ENCODE results near the gene PNPLA7. TPM values are rescaled to one million over a fixed set of nuclear protein-coding genes. Genes with fewer than 3 reads are reported as not detected.

PNPLA7 gene
- total and polyA plus RNA-seq, 2 of the 8 experiments (the other 6 are each of a cell fraction or from before 2014, with no cell fraction given): 0.35 to 0.47 TPM

- no peaks in the 10 kb centered on the region for H3K4me1 ChIP-seq (replicated peaks in 1 of 4; ENCODE audit: control insufficient read depth in 3 of 4, insufficient read depth in 4 of 4, low read length in 3 of 4)
- no peak overlapping the region for H3K9ac ChIP-seq (replicated peaks in 1 of 4; ENCODE audit: extremely low read depth in 1 of 4, low read depth in 3 of 4, low read length in 3 of 4)
- H4K91ac ChIP-seq (replicated peaks; ENCODE audit: insufficient read length, low read length): no peak overlapping the region
- H2BK15ac ChIP-seq (ENCODE audit: low read length): no peak overlapping the region
- H3K14ac ChIP-seq (ENCODE audit: insufficient read length): no peak overlapping the region
- FAIRE-seq (no peak), DNase-seq (ENCODE audit: low read depth in 1 of 2, low spot score in 2 of 2) (no peak)
- H3K27ac ChIP-seq (ENCODE audit: low read depth, low read length): no peak overlapping the region
- no peak overlapping the region for H2BK20ac ChIP-seq (ENCODE audit: low read length)
- no peak overlapping the region for H3K23ac ChIP-seq (ENCODE audit: insufficient read length)
- TF ChIP-seq, protein P1, sequence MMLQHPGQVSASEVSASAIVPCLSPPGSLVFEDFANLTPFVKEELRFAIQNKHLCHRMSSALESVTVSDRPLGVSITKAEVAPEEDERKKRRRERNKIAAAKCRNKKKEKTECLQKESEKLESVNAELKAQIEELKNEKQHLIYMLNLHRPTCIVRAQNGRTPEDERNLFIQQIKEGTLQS (IDR thresholded peaks at IDR 0.05; ENCODE audit: insufficient read depth, low read depth, low read length): no peak
- no peaks in the 10 kb centered on the region for H3K27me3 ChIP-seq (replicated peaks in 1 of 4; ENCODE audit: control insufficient read depth in 3 of 4, extremely low read depth in 1 of 4, insufficient read depth in 3 of 4, low read length in 3 of 4)
- no peak overlapping the region for H3K4ac ChIP-seq (replicated peaks; ENCODE audit: insufficient read length, low read depth, low read length)
- ChIA-PET POLR2A (ENCODE audit: partially characterized antibody) (no interaction called here), CTCF (ENCODE audit: partially characterized antibody) (interaction anchor here (0.8 kb wide), 1 partner anchor 58 kb away, joined by 3 read pairs; no protein-coding TSS in a partner anchor)
- peak overlapping the region; percentile 80; the same call in 1 of the 2 replicates for H4K8ac ChIP-seq (ENCODE audit: extremely low read depth, insufficient read depth, low read length)
- no peak overlapping the region for H3K4me2 ChIP-seq (ENCODE audit: insufficient read depth in 1 of 2, low read depth in 2 of 2, low read length in 2 of 2)
- H2AFZ ChIP-seq (ENCODE audit: low read length): no peak overlapping the region
- peaks cover 0 to 4% of the 10 kb centered on the region in 2 experiments for H4K20me1 ChIP-seq (replicated peaks in 1 of 2; ENCODE audit: control insufficient read depth in 1 of 2, insufficient read depth in 2 of 2, low read length in 2 of 2)
- H3K79me1 ChIP-seq (ENCODE audit: low read depth, low read length): no peaks in the 10 kb centered on the region
- peaks cover 0 to 30% of the 10 kb centered on the region in 2 experiments; a peak in 1 of 4 replicates for H3K9me3 ChIP-seq (ENCODE audit: insufficient read depth in 2 of 2, low read depth in 1 of 2, low read length in 1 of 2)
- H3K79me2 ChIP-seq (ENCODE audit: control insufficient read depth in 1 of 2, insufficient read depth in 2 of 2, low read length in 2 of 2): no peaks in the 10 kb centered on the region
- no peak overlapping the region for H3K4me3 ChIP-seq (ENCODE audit: extremely low read depth in 1 of 4, insufficient read depth in 2 of 4, low read depth in 3 of 4, low read length in 4 of 4)
- H3K36me3 ChIP-seq (ENCODE audit: control insufficient read depth in 2 of 4, insufficient read depth in 4 of 4, low read length in 3 of 4): no peaks in the 10 kb centered on the region
- H2AK5ac ChIP-seq (ENCODE audit: low read depth, low read length): no peak overlapping the region
- 91% methylated on average over 34 of the region's 45 CpGs; no CpG with 5 or more reads in 1 of the 2 experiments for WGBS, 2 experiments (ENCODE audit: extremely low coverage in 1 of 2, insufficient coverage in 1 of 2, insufficient read length in 1 of 2, insufficient replicate concordance in 2 of 2, low coverage in 1 of 2, low lambda C conversion rate in 2 of 2, missing lambda C conversion rate in 1 of 2)
- no peak overlapping the region for H2BK12ac ChIP-seq (ENCODE audit: low read depth, low read length)
- no peak overlapping the region for H3K18ac ChIP-seq (ENCODE audit: extremely low read depth, low read length)
- no peak overlapping the region for H2BK120ac ChIP-seq (replicated peaks; ENCODE audit: low read depth, low read length)
- H2BK5ac ChIP-seq (ENCODE audit: low read depth, low read length): no peak overlapping the region
- H3K23me2 ChIP-seq (ENCODE audit: low read depth, low read length): no peaks in the 10 kb centered on the region; the same call in 1 of the 2 replicates
- no peak overlapping the region for H4K5ac ChIP-seq (ENCODE audit: insufficient read length, low read depth, low read length)
- H3K56ac ChIP-seq (replicated peaks; ENCODE audit: insufficient read length, low read depth, low read length): no peak overlapping the region
Measured at GRCh38 chr9:137500666-137501397, 49.4 kb downstream of the PNPLA7 start.

Data from H1 (cell line).